Measurements from ENCODE around the gene SLC26A11.
A peak's percentile ranks its signal among the peaks of the same experiment; 100 is the strongest.
"Not testable (repeated sequence)": the region's sequence is repeated elsewhere in the genome, so short reads cannot be mapped to it uniquely, and the experiment has no call there.

SLC26A11 gene

GRCh38 chr17:80243526-80244433, 23.6 kb downstream of the SLC26A11 start:
- no peak for DNase-seq (ENCODE audit: low read depth in 2 of 2)

GRCh38 chr17:80244448-80244847, 24.2 kb downstream of the SLC26A11 start:
- DNase-seq (ENCODE audit: low read depth in 2 of 2) = not testable (repeated sequence)

- DNase-seq (ENCODE audit: low read depth in 2 of 2) = no peak
Measured at GRCh38 chr17:80244871-80245509, 24.8 kb downstream of the SLC26A11 start.

- DNase-seq (ENCODE audit: low read depth in 2 of 2) = no peak
Measured at GRCh38 chr17:80245566-80246265, 25.5 kb downstream of the SLC26A11 start.

GRCh38 chr17:80246266-80246681, 26.0 kb downstream of the SLC26A11 start:
- DNase-seq (ENCODE audit: low read depth in 2 of 2) = no peak

GRCh38 chr17:80246726-80247125, 26.5 kb downstream of the SLC26A11 start:
- DNase-seq (ENCODE audit: low read depth in 2 of 2) = no peak

GRCh38 chr17:80247561-80247960, 27.3 kb downstream of the SLC26A11 start:
- DNase-seq (ENCODE audit: low read depth in 2 of 2) = no peak

- DNase-seq (ENCODE audit: low read depth in 2 of 2) = no peak
Measured at GRCh38 chr17:80248001-80248893, 28.0 kb downstream of the SLC26A11 start.

- DNase-seq (ENCODE audit: low read depth in 2 of 2) = no peak
Measured at GRCh38 chr17:80248894-80249710, 28.9 kb downstream of the SLC26A11 start.

GRCh38 chr17:80251966-80252365, 31.7 kb downstream of the SLC26A11 start:
- DNase-seq (ENCODE audit: low read depth in 2 of 2) = no peak

GRCh38 chr17:80252871-80253270, 32.6 kb downstream of the SLC26A11 start:
- peak; percentile 77 for DNase-seq (ENCODE audit: low read depth in 2 of 2)

GRCh38 chr17:80253631-80254395, 33.6 kb downstream of the SLC26A11 start:
- no peak for DNase-seq (ENCODE audit: low read depth in 2 of 2)

GRCh38 chr17:80254396-80255251, 34.4 kb downstream of the SLC26A11 start:
- DNase-seq (ENCODE audit: low read depth in 2 of 2) = peak in 1 of 2 donors; percentile 58

- DNase-seq (ENCODE audit: low read depth in 2 of 2) = no peak
Measured at GRCh38 chr17:80256034-80256350, 35.8 kb downstream of the SLC26A11 start.

GRCh38 chr17:80257716-80258213, 37.5 kb downstream of the SLC26A11 start:
- DNase-seq (ENCODE audit: low read depth in 2 of 2) = no peak

- DNase-seq (ENCODE audit: low read depth in 2 of 2) = not testable (repeated sequence)
Measured at GRCh38 chr17:80258296-80258695, 38.1 kb downstream of the SLC26A11 start.

- DNase-seq (ENCODE audit: low read depth in 2 of 2) = no peak
Measured at GRCh38 chr17:80259457-80260068, 39.3 kb downstream of the SLC26A11 start.

- DNase-seq (ENCODE audit: low read depth in 2 of 2) = peak; percentile 55 to 58
Measured at GRCh38 chr17:80260069-80260535, 39.9 kb downstream of the SLC26A11 start.
